MM.1S (cell line): ENCODE data around the gene ADGRE1.

Source experiments
- DNase-seq: peaks from one replicate; pipeline ENCODE4 v3.0.0-alpha.2; 2015
- H2AFZ ChIP-seq: fragments of 300-600 bp; sonication (generic); 2 replicates; pipeline ENCODE4 v1.6.0; 2016; ENCODE audit warnings: antibody characterized with exemption, low read length
- H3F3A ChIP-seq: fragments of 300-600 bp; sonication (generic); 2 replicates; pipeline ENCODE4 v1.6.1; 2016; ENCODE audit warnings: mild to moderate bottlenecking, antibody characterized with exemption, low read length, moderate library complexity, mixed read lengths; ENCODE audit not compliant: insufficient read depth
- H3K27ac ChIP-seq: fragments of 300-600 bp; sonication (generic); 2 replicates; pipeline ENCODE4 v1.5.1; 2016; ENCODE audit warnings: mild to moderate bottlenecking, low read length
- H3K27me3 ChIP-seq: fragments of 300-600 bp; sonication (generic); replicated peaks from 2 replicates; pipeline ENCODE4 v1.6.0; 2016; ENCODE audit warnings: low read length; ENCODE audit not compliant: insufficient read depth
- H3K36me3 ChIP-seq: fragments of 300-600 bp; sonication (generic); replicated peaks from 2 replicates; pipeline ENCODE4 v1.6.1; 2016; ENCODE audit warnings: mild to moderate bottlenecking, low read length, mixed read lengths; ENCODE audit not compliant: insufficient read depth
- H3K4me1 ChIP-seq: fragments of 300-600 bp; sonication (generic); 2 replicates; pipeline ENCODE4 v1.6.1; 2016; ENCODE audit warnings: low read length, mixed read lengths
- H3K4me2 ChIP-seq: fragments of 300-600 bp; sonication (generic); 2 replicates; pipeline ENCODE4 v1.6.0; 2016; ENCODE audit warnings: low read depth, low read length
- H3K4me3 ChIP-seq: fragments of 300-600 bp; sonication (generic); 2 replicates; pipeline ENCODE4 v1.5.1; 2016; ENCODE audit warnings: low read length, mixed read lengths
- H3K79me2 ChIP-seq: fragments of 300-600 bp; sonication (generic); 2 replicates; pipeline ENCODE4 v1.6.1; 2016; ENCODE audit warnings: mixed run types, low read length, mixed read lengths
- H3K9ac ChIP-seq: fragments of 300-600 bp; sonication (generic); 2 replicates; pipeline ENCODE4 v1.6.1; 2016; ENCODE audit warnings: low read length, mixed read lengths
- H3K9me2 ChIP-seq: fragments of 300-600 bp; sonication (generic); replicated peaks from 2 replicates; pipeline ENCODE4 v1.6.1; 2016; ENCODE audit warnings: mild to moderate bottlenecking, low read length, mixed read lengths; ENCODE audit not compliant: insufficient read depth
- H3K9me3 ChIP-seq: fragments of 300-600 bp; sonication (generic); replicated peaks from 2 replicates; pipeline ENCODE4 v1.6.1; 2016; ENCODE audit warnings: mild to moderate bottlenecking, low read length, mixed read lengths; ENCODE audit not compliant: insufficient read depth
- H4K20me1 ChIP-seq: fragments of 300-600 bp; sonication (generic); 2 replicates; pipeline ENCODE4 v1.6.1; 2016; ENCODE audit warnings: mild to moderate bottlenecking, low read length, moderate library complexity, mixed read lengths; ENCODE audit not compliant: insufficient read depth
- CTCF ChIP-seq: fragments of 300-600 bp; sonication (generic); IDR thresholded peaks from 2 replicates; pipeline ENCODE4 v1.5.1; 2016; ENCODE audit warnings: antibody characterized with exemption, low read length, mixed read lengths
- EZH2 ChIP-seq: fragments of 300-600 bp; sonication (generic); optimal IDR thresholded peaks from 2 replicates; pipeline ENCODE3; 2017; ENCODE audit warnings: low read depth, mild to moderate bottlenecking, antibody characterized with exemption, low read length, mixed read lengths
- EZH2phosphoT487 ChIP-seq: fragments of 300-600 bp; sonication (generic); IDR thresholded peaks from 2 replicates; pipeline ENCODE4 v1.6.1; 2018; ENCODE audit warnings: antibody characterized with exemption, low read length

Gene ADGRE1

GRCh38 chr19:6890401-6890913, 3.1 kb downstream of the ADGRE1 start:
- no peaks in the 10 kb centered on the region for H3K36me3 ChIP-seq
- no peaks in the 10 kb centered on the region for H3K79me2 ChIP-seq
- H3K4me2 ChIP-seq = no peak overlapping the region
- no peak for TF ChIP-seq CTCF
- H3K4me1 ChIP-seq = no peaks in the 10 kb centered on the region
- H3K4me3 ChIP-seq = no peak overlapping the region
- no peaks in the 10 kb centered on the region for H4K20me1 ChIP-seq
- no peaks in the 10 kb centered on the region for H3K9me3 ChIP-seq
- H3K9ac ChIP-seq = no peak overlapping the region
- no peaks in the 10 kb centered on the region for H3F3A ChIP-seq
- peaks cover 83% of the 10 kb centered on the region for H3K27me3 ChIP-seq
- no peaks in the 10 kb centered on the region for H3K9me2 ChIP-seq
- no peak for DNase-seq
- no peak overlapping the region for H3K27ac ChIP-seq
- H2AFZ ChIP-seq = no peak overlapping the region

GRCh38 chr19:6890938-6891337, 3.6 kb downstream of the ADGRE1 start:
- Histone ChIP-seq H3K27ac (no peak overlapping the region), H3K36me3 (no peaks in the 10 kb centered on the region), H3K79me2 (no peaks in the 10 kb centered on the region), H4K20me1 (no peaks in the 10 kb centered on the region), H3F3A (no peaks in the 10 kb centered on the region), H3K4me2 (no peak overlapping the region), H3K4me1 (no peaks in the 10 kb centered on the region), H3K4me3 (no peak overlapping the region), H3K9me3 (no peaks in the 10 kb centered on the region), H3K9ac (no peak overlapping the region), H2AFZ (no peak overlapping the region), H3K27me3 (peaks cover 86% of the 10 kb centered on the region), H3K9me2 (no peaks in the 10 kb centered on the region)
- DNase-seq = no peak
- no peak for TF ChIP-seq CTCF
- TF ChIP-seq EZH2 = no peak
- no peak for TF ChIP-seq EZH2phosphoT487

GRCh38 chr19:6891761-6892385, 4.5 kb downstream of the ADGRE1 start:
- H3F3A ChIP-seq = no peaks in the 10 kb centered on the region
- no peaks in the 10 kb centered on the region for H3K4me1 ChIP-seq
- no peaks in the 10 kb centered on the region for H4K20me1 ChIP-seq
- H3K27ac ChIP-seq = no peak overlapping the region
- DNase-seq = no peak
- no peaks in the 10 kb centered on the region for H3K36me3 ChIP-seq
- no peaks in the 10 kb centered on the region for H3K79me2 ChIP-seq
- H2AFZ ChIP-seq = no peak overlapping the region
- no peaks in the 10 kb centered on the region for H3K9me3 ChIP-seq
- no peak for TF ChIP-seq CTCF
- no peak for TF ChIP-seq EZH2
- no peak for TF ChIP-seq EZH2phosphoT487
- H3K9ac ChIP-seq = no peak overlapping the region
- no peak overlapping the region for H3K4me3 ChIP-seq
- no peak overlapping the region for H3K4me2 ChIP-seq
- no peaks in the 10 kb centered on the region for H3K9me2 ChIP-seq
- peaks cover 81% of the 10 kb centered on the region for H3K27me3 ChIP-seq
